ENCODE data around the gene PPP4R4.
"Not testable (repeated sequence)": the region's sequence is repeated elsewhere in the genome, so short reads cannot be mapped to it uniquely, and the experiment has no call there.

The PPP4R4 gene

GRCh38 chr14:94291159-94291905, 117.2 kb downstream of the PPP4R4 start:
- no peak for TF ChIP-seq CTCF (IDR thresholded peaks at IDR 0.05; ENCODE audit: low read depth, low read length)
- DNase-seq (ENCODE audit: extremely low read depth, low read depth) = no peak

- no peak for TF ChIP-seq CTCF (IDR thresholded peaks at IDR 0.05; ENCODE audit: low read depth, low read length)
- no peak for DNase-seq (ENCODE audit: extremely low read depth, low read depth)
Observed at GRCh38 chr14:94291906-94292525, 117.9 kb downstream of the PPP4R4 start.

GRCh38 chr14:94292526-94292871, 118.4 kb downstream of the PPP4R4 start:
- TF ChIP-seq CTCF (IDR thresholded peaks at IDR 0.05; ENCODE audit: low read depth, low read length) = no peak

DNA sequence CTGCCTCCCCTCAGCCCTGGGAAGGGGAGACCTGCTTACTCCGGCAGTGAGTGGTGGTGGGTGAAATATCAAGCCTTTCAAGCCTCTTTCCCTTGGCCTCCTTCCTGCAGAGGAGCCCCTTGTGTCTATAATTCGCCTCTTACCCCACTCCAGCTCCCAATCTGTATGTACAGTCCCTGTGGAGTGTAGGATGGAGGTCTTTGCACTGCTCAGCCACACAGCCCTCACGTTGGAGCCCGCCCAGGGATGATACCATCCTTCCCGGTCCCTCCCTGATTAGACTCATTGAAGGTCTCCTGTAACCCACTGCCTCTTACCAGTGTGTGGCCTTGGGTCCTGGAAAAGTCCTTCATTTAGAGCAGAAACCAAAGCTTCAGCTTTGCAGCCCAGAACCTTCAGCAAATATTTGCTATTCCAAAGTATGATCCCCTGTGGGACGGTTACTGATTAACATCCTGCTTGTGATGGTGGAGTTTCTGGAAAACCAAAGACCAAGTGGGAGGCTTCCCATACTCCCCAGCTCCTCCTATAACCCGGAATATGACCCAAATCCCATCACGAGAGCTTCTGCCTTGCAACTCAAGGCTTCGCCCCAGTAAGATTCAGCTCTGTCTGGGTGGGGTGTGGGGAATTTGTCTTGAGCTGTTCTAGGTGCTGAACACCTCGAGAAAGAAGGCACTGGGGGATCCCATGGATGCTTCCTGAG, 118.9 kb downstream of the PPP4R4 start, which contains the start of gene SERPINA10:
Gene SERPINA10, minus strand, starts transcription at position 397 of the 706 bp plus-strand sequence. CDS start 2,675 bp downstream, outside the sequence.
- no peak for TF ChIP-seq CTCF (IDR thresholded peaks at IDR 0.05; ENCODE audit: low read depth, low read length)

More at GRCh38 chr14:94292526-94292871, 118.4 kb downstream of the PPP4R4 start:
- no peak for DNase-seq (ENCODE audit: extremely low read depth, low read depth)

GRCh38 chr14:94293578-94293924, 119.4 kb downstream of the PPP4R4 start:
- DNase-seq (ENCODE audit: extremely low read depth, low read depth) = no peak
- TF ChIP-seq CTCF (IDR thresholded peaks at IDR 0.05; ENCODE audit: low read depth, low read length) = no peak

More for the DNA sequence above, 118.9 kb downstream of the PPP4R4 start, which contains the start of gene SERPINA10:
- no peak for DNase-seq (ENCODE audit: extremely low read depth, low read depth)

DNA sequence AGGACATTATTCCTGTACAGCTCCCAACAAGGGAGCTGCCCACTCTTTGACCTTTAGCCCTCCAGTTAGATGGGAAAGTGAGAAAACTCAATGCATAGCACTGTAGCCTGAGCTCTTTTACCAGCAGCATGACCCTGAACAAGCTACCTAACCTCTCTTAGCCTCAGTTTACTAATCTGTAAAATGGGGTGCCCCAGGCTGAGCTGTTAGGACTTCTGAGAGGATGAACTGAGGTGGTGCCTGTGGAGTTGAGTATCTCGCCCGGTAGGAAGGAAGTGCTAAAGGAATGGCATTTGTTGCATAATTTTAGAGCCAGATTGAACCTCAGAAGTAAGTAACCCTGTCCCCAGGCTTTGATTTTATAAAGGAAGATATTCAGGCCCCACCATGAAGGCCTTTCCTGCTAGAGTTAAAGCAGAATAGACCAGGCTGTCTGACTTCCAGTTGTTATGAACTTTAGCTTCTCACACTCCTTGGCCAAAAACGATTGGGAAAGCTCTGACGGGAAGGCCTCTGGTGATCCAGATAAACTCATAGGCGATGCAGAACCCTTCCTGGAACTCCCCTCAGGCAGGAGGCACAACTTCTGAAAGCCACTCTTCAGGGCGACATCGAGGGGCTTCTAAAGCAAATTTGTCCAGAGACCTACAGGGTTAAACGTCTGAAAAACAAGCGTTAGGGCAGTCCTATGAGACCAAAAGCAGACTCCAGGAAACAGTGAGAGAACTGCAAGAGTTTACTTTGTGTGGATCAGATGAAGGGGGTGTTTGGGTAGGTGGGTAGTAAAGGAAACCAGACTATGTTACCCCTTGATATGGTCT, 121.4 kb downstream of the PPP4R4 start:
- DNase-seq (ENCODE audit: extremely low read depth, low read depth) = no peak
- no peak for TF ChIP-seq CTCF (IDR thresholded peaks at IDR 0.05; ENCODE audit: low read depth, low read length)

GRCh38 chr14:94296181-94296545, 122.0 kb downstream of the PPP4R4 start:
- not testable (repeated sequence) for DNase-seq (ENCODE audit: extremely low read depth, low read depth)

Data from AG09319 (cell line).